Dendritic cell treated with granulocyte-macrophage colony-stimulating factor and Interleukin-4, amounts not matched to agents 40 ng/mL and 50 ng/mL, for 4 days (primary cell): ENCODE measurements around the gene SNRNP25.

Source experiments
- H3K27ac Mint-ChIP-seq: one replicate; pipeline ENCODE4 v1.8.0; 2022; ENCODE audit warnings: mild to moderate bottlenecking, mixed read lengths
- H3K27me3 Mint-ChIP-seq: one replicate; pipeline ENCODE4 v1.8.0; 2022; ENCODE audit warnings: mild to moderate bottlenecking, mixed read lengths
- H3K36me3 Mint-ChIP-seq: one replicate; pipeline ENCODE4 v1.8.0; 2022; ENCODE audit warnings: low read depth, mixed read lengths
- H3K4me1 Mint-ChIP-seq: one replicate; pipeline ENCODE4 v1.8.0; 2022; ENCODE audit warnings: low read depth, mixed read lengths
- H3K4me3 Mint-ChIP-seq: one replicate; pipeline ENCODE4 v1.8.0; 2022; ENCODE audit warnings: mild to moderate bottlenecking, moderate library complexity, mixed read lengths
- H3K9me3 Mint-ChIP-seq: one replicate; pipeline ENCODE4 v1.8.0; 2022; ENCODE audit warnings: mixed read lengths
- intact Hi-C: fragments of 100-400 bp; cut with micrococcal nuclease; formaldehyde crosslinking; loops from one replicate; pipeline ENCODE4 v1.15.0; 2022

Gene SNRNP25

DNA sequence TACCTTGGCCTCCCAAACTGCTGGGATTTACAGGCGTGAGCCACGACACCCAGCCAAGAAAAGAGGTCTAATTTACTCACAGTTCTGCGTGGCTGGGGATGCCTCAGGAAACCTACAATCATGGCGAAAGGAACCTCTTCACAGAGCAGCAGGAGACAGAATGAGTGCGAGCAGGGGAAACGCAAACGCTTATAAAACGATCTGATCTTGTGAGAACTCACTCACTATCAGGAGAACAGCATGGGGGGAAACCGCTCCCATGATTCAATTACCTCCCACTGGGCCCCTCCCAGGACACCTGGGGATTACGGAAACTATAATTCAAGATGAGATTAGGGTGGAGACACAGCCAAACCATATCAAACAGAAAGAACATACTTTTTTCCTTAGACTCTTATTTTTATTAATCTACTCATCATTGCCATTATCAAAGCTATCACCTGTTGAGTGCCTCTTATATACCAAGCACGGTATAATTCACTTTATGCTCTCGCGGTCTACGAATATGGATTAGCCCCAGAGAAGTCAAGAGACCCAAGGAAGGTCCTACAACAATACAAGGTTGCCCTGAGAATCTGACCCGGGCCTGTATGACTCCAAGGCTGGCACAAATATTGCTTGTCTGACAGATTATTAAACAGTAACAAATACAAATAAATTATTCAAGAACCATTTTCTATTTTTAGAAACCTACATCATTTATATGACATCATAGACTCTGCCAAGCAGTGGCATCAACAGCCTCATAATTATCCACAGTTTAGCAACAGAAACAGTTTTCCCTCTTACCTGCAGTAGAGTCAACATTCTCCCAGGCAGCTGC lies 2.6 kb upstream of the SNRNP25 start:
- peaks cover 30% of the 10 kb centered on the region for H3K4me1 Mint-ChIP-seq
- H3K9me3 Mint-ChIP-seq, result no peaks in the 10 kb centered on the region
- H3K27me3 Mint-ChIP-seq, result no peaks in the 10 kb centered on the region
- peaks cover 73% of the 10 kb centered on the region for H3K36me3 Mint-ChIP-seq
- no peak overlapping the region for H3K4me3 Mint-ChIP-seq
- no peak overlapping the region for H3K27ac Mint-ChIP-seq
- intact Hi-C loops, result no loop called here

DNA sequence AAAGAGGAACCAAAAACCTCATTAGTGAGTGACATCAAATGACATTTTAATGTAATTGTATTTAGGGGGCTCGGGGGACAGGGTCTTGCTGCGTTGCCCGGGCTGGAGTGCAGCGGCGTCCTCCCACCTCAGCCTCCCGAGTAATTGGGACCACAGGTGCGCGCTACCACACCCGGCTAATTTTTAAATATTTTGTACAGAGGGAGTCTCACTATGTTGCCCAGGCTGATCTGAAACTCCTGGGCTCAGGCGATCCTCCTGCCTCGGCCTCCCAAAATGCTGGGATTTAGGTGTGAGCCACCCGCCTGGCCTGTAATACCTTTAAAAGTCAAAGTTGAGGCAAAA lies 581 bp downstream of the SNRNP25 start:
- H3K27ac Mint-ChIP-seq, result peak overlapping the region; percentile 96
- H3K9me3 Mint-ChIP-seq, result no peaks in the 10 kb centered on the region
- peaks cover 3% of the 10 kb centered on the region for H3K27me3 Mint-ChIP-seq
- peak overlapping the region; percentile 99 for H3K4me3 Mint-ChIP-seq
- intact Hi-C loops, result no loop called here
- peaks cover 60% of the 10 kb centered on the region for H3K4me1 Mint-ChIP-seq
- peaks cover 79% of the 10 kb centered on the region for H3K36me3 Mint-ChIP-seq

DNA sequence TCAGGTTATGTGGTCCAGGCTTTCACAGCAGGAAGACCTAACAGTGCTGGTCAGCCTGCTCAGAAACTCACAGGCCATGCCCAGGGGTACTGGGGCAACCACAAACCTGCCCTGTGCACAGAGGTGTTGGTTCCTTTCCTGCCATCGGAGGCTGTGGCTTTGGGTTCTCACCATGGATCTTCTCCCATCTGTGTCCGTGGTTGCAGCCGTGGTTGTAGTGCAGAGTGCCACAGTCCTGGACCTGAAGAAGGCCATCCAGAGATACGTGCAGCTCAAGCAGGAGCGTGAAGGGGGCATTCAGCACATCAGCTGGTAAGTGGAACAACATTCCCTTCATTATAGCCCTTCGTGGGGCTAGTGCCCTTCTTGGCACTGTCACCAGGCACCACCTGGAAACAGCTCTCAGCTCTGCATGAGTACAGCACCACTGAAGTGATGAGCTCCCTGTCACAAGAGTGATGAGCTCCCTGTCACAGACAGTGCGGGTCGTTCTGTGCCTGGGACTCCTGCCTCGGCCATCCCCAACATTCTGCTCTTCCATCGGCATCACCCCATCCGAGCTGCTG lies 2.0 kb downstream of the SNRNP25 start:
- no peaks in the 10 kb centered on the region for H3K9me3 Mint-ChIP-seq
- intact Hi-C loops, result no loop called here
- H3K36me3 Mint-ChIP-seq, result peaks cover 69% of the 10 kb centered on the region
- no peak overlapping the region for H3K4me3 Mint-ChIP-seq
- H3K27me3 Mint-ChIP-seq, result peaks cover 3% of the 10 kb centered on the region
- no peak overlapping the region for H3K27ac Mint-ChIP-seq
- H3K4me1 Mint-ChIP-seq, result peaks cover 59% of the 10 kb centered on the region

DNA sequence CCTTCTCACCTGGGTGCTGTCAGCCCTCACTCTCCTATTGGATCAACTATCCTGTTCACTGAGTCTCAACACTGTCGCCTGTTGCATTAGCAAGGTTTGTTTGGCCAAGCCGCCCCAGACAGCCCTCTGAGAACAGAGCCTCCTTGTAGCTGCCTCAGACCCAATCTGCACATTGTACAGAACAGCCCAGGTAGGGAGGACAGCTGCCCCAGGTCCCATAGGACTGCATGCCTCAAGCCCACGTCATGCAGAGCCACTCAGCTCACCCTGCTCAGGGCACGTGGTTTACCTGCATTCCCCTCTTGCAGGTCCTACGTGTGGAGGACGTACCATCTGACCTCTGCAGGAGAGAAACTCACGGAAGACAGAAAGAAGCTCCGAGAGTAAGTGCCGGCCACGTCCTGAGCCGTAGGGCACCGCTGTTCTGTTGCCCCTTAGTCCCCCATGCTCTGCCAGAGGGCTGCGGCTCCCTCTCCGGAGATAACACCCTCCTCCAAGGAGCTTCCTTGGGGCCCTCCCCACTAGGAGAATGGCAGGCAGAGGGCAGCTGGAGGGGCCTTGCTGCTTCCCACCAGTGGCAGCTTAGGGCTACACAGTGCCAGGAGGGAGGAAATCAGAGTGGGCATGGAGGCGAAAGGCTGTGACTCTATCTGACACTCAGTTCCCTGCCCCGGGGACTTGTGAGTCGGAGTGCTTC lies 2.8 kb downstream of the SNRNP25 start:
- peaks cover 62% of the 10 kb centered on the region for H3K36me3 Mint-ChIP-seq
- peaks cover 3% of the 10 kb centered on the region for H3K27me3 Mint-ChIP-seq
- H3K9me3 Mint-ChIP-seq, result no peaks in the 10 kb centered on the region
- no peak overlapping the region for H3K27ac Mint-ChIP-seq
- peaks cover 52% of the 10 kb centered on the region for H3K4me1 Mint-ChIP-seq
- intact Hi-C loops, result no loop called here
- H3K4me3 Mint-ChIP-seq, result no peak overlapping the region

- Mint-ChIP-seq H3K9me3 (no peaks in the 10 kb centered on the region), H3K4me3 (no peak overlapping the region), H3K4me1 (peaks cover 42% of the 10 kb centered on the region), H3K36me3 (peaks cover 57% of the 10 kb centered on the region), H3K27me3 (peaks cover 9% of the 10 kb centered on the region), H3K27ac (peak overlapping the region; percentile 81)
- intact Hi-C loops, result no loop called here
Observed at GRCh38 chr16:57711-58110, 4.1 kb downstream of the SNRNP25 start.

DNA sequence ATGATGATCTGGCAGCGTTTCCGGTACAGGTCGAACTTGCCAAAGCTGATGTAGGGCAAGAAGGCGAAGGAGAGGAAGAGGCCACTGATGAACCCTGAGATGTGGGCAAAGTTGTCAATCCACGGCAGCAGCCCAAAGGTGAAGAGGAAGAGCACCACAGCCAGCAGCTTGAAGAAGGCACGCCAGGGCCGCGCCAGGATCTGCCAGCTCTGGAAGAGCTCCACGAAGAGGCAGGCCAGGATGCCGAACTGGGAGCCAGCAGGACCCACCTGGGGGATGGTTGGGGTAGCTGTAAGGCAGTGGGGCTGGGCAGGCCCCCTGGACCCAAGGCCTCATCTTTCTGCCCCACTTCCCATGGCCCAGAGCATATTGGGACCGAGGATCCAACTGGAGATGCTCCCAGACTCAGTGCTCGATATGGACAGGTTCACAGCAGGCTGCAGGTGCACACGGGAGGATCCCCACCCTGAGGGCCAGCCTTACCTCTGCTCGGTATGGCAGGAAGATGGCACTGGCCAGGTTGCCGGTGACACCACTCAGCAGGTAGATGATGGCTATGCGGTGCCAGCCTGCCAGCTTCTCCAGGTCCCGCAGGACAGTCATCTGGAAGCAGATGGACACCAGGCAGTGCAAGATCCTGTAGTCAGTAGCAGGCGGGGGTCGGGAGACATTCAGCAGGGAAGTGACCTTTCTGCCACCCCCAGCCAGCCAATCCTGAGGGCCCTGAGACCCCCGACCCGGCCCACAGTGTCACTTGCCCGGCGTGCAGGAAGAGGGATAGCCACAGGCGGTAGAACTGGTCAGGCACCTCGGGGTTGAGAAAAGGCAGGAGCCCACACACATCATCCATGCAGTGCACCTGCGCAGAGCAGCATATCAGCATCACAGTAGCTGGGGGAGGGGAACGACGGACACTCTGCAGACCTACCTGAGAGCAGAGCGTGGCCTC lies 5.1 kb downstream of the SNRNP25 start:
- no peaks in the 10 kb centered on the region for H3K9me3 Mint-ChIP-seq
- H3K27me3 Mint-ChIP-seq, result peaks cover 13% of the 10 kb centered on the region
- peak overlapping the region; percentile 81 for H3K27ac Mint-ChIP-seq
- no peak overlapping the region for H3K4me3 Mint-ChIP-seq
- intact Hi-C loops, result no loop called here
- H3K36me3 Mint-ChIP-seq, result peaks cover 47% of the 10 kb centered on the region
- peaks cover 36% of the 10 kb centered on the region for H3K4me1 Mint-ChIP-seq

DNA sequence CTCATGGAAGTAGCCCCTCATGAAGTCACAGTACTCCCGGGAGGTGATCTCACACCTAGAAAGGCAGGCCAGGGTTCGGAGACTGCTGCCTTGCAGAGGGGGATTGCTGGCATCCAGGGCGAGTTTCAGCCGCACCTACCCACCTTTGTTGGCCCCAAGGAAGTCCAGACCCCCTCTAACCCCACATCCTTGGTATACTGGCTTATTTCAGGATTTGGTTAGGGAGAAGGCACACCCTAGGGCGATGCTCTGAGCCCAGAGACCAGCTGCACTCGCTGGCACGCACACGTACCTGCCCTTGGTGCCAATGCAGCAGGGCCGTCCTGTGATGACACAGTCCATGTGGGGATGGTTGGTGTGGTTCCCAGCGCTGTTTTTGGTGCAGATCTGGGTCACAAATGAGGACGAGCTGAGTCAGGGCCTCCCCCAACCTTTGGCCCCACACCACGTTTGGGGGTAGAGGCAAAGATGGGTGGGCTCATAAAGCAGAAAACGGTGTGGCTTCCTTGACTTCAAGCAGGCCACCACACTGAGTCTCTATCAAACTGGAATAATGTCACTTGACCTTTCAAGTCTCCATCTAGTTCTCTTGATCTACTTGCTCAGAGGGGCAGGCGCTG lies 5.9 kb downstream of the SNRNP25 start:
- H3K9me3 Mint-ChIP-seq, result no peaks in the 10 kb centered on the region
- no peak overlapping the region for H3K27ac Mint-ChIP-seq
- no peak overlapping the region for H3K4me3 Mint-ChIP-seq
- peaks cover 16% of the 10 kb centered on the region for H3K27me3 Mint-ChIP-seq
- peaks cover 32% of the 10 kb centered on the region for H3K4me1 Mint-ChIP-seq
- H3K36me3 Mint-ChIP-seq, result peaks cover 44% of the 10 kb centered on the region
- intact Hi-C loops, result no loop called here

GRCh38 chr16:60166-60565 lies 6.5 kb downstream of the SNRNP25 start:
- Mint-ChIP-seq H3K4me1 (peaks cover 32% of the 10 kb centered on the region), H3K4me3 (no peak overlapping the region), H3K27ac (no peak overlapping the region), H3K9me3 (no peaks in the 10 kb centered on the region), H3K36me3 (peaks cover 44% of the 10 kb centered on the region), H3K27me3 (peaks cover 16% of the 10 kb centered on the region)
- intact Hi-C loops, result no loop called here

DNA sequence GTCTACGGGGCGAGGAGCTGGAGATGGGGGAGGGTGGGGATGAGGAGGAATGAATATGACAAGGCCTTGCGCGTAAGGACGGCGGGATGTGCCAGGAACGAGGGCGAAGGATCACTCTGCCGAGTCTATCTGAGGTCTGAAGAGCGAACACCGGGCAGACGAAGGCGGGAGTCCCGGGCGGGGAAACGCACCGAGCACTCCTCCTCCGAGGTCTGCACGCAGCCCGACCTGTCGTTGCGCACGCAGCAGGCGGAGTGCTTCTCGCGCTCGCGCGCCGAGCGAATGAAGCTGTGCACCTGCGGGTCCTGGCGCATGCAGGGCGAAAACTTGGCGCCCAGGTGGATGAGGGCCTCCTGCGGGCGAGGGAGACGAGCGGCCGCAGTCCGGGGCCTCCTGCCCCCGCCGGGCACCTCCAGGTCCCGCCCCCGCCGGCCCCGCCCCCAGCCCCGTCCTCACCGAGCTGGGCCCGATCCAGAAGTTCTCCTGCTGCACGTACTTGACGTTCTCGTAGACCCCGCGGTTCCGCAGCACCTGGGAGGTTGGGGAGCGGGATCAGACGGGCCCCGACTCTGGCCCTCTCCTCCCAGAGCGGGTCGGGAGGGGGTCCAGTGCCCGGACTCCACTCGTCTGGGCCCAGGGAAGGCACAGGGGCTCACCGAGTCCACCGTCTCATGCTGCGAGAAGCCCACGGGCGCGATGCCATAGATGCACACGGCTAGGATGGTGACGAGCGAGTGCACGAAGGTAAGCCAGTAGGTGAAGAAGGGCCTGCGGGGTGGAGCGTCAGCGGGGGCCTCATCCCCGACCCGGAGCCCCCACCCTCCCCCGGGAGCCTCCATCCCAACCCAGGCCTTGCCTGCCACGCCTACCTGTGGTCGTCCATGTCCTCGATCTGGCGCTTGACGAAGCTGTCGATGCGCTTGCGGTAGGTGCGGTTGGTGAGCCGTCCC lies 7.6 kb downstream of the SNRNP25 start:
- peaks cover 34% of the 10 kb centered on the region for H3K36me3 Mint-ChIP-seq
- peaks cover 35% of the 10 kb centered on the region for H3K4me1 Mint-ChIP-seq
- no peak overlapping the region for H3K27ac Mint-ChIP-seq
- no peaks in the 10 kb centered on the region for H3K9me3 Mint-ChIP-seq
- H3K27me3 Mint-ChIP-seq, result peaks cover 21% of the 10 kb centered on the region
- H3K4me3 Mint-ChIP-seq, result no peak overlapping the region
- intact Hi-C loops, result no loop called here

- Mint-ChIP-seq H3K27me3 (peaks cover 24% of the 10 kb centered on the region), H3K27ac (no peak overlapping the region), H3K4me1 (peaks cover 30% of the 10 kb centered on the region)
Observed at GRCh38 chr16:61879-62281, 8.3 kb downstream of the SNRNP25 start.

DNA sequence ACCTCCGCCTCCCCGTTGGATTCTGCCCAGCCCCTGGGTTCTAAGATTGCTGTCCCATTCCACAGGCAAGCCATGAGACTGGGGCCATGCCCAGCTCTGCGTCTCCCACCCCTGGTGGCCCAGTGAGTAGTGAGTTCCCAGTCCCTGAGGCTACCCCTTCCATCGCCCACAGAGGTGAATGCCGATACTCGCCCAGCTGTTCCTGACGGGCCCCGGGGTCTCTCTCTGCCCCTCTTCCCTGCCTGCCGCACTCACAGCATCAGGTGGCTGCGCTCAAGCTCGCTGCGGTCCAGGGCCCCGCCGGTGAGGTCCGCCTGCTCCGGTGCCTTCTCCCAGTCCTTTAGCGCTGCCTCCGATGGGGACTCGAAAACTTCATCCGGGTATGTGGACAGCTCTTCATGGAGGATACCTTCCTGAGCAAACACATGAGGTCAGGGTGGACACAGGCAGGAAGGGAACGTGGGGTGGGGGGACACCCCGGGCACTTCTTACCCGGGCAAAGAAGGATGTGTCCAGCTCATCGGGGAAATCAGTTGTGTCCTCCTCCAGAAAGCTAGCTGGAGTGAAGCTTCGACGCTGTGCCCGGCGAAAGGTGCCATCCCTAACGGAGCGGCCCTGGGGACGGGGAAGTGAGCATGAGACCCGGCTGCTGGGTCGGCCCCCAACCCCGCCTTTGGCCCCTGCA lies 8.8 kb downstream of the SNRNP25 start:
- Mint-ChIP-seq H3K27ac (no peak overlapping the region), H3K36me3 (peaks cover 22% of the 10 kb centered on the region), H3K4me3 (no peak overlapping the region), H3K9me3 (no peaks in the 10 kb centered on the region), H3K27me3 (peaks cover 29% of the 10 kb centered on the region), H3K4me1 (peaks cover 24% of the 10 kb centered on the region)
- intact Hi-C loops, result no loop called here

More at GRCh38 chr16:61879-62281, 8.3 kb downstream of the SNRNP25 start:
- H3K9me3 Mint-ChIP-seq, result no peaks in the 10 kb centered on the region
- intact Hi-C loops, result no loop called here
- peaks cover 27% of the 10 kb centered on the region for H3K36me3 Mint-ChIP-seq
- H3K4me3 Mint-ChIP-seq, result no peak overlapping the region

DNA sequence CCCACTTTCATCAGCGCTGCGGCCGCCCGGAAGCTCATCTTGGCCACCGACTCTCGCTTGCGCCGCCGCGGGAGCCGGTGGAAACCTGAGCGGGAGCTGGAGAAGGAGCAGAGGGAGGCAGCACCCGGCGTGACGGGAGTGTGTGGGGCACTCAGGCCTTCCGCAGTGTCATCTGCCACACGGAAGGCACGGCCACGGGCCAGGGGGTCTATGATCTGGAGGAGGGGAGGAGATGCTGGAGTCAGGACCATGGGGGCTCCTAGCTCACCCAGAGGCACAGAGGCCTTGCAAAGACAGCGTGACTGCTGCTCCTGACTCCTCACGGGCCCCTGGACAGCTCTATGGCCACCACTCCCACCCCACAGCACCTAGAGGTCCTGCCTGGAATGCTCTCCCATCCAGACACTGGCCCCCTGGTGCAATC lies 9.4 kb downstream of the SNRNP25 start:
- Mint-ChIP-seq H3K27ac (no peak overlapping the region), H3K27me3 (peaks cover 32% of the 10 kb centered on the region), H3K4me1 (peaks cover 19% of the 10 kb centered on the region), H3K9me3 (no peaks in the 10 kb centered on the region), H3K4me3 (no peak overlapping the region), H3K36me3 (peaks cover 16% of the 10 kb centered on the region)
- intact Hi-C loops, result no loop called here
